Psoas muscle (tissue), 8 donors: ENCODE data around the gene ITPR2. TPM values are rescaled to one million over a fixed set of nuclear protein-coding genes. Genes with fewer than 3 reads are reported as not detected.

Experiments
- ATAC-seq, 4 donors: fragments of 200-7000 bp; cut with Tn5 transposase; one replicate each; pipeline ENCODE4 v1.9.1; 2020; ENCODE audit warnings: moderate library complexity in 3 of 4, mild to moderate bottlenecking in 2 of 4
- DNase-seq, 2 donors: peaks; one replicate each; pipeline ENCODE4 v3.0.0-alpha.2; 2020
- H3K27ac ChIP-seq: fragments of 200-600 bp; one replicate; pipeline ENCODE4 v1.8.0; 2022
- H3K27me3 ChIP-seq, 3 donors: fragments of 200-600 bp in 1 of 3; one replicate each; pipeline versions ENCODE4 v1.6.1 to v1.8.0; 2013 to 2022; ENCODE audit warnings: low read length in 2 of 3, mild to moderate bottlenecking in 2 of 3, moderate library complexity in 1 of 3; ENCODE audit not compliant: insufficient read depth in 3 of 3
- H3K36me3 ChIP-seq, 2 donors: fragments of 200-600 bp in 1 of 2; one replicate each; pipeline versions ENCODE4 v1.6.1 to v1.8.0; 2013 to 2022; ENCODE audit warnings: low read depth in 1 of 2, mild to moderate bottlenecking in 1 of 2, moderate library complexity in 1 of 2; ENCODE audit not compliant: insufficient read depth in 1 of 2
- H3K4me1 ChIP-seq: fragments of 200-600 bp; one replicate; pipeline ENCODE4 v1.8.0; 2022
- H3K4me3 ChIP-seq: fragments of 200-600 bp; one replicate; pipeline ENCODE4 v1.8.0; 2022; ENCODE audit warnings: mild to moderate bottlenecking
- H3K9me3 ChIP-seq: fragments of 200-600 bp; one replicate; pipeline ENCODE4 v1.8.0; 2022
- CTCF ChIP-seq: fragments of 200-600 bp; IDR thresholded peaks from one replicate; pipeline ENCODE4 v1.8.0; 2022; ENCODE audit warnings: antibody characterized with exemption
- WGBS, 3 donors: extraction: QIAGEN DNeasy Blood & Tissue Kit; methylation state at CpG; one replicate each; pipeline versions ENCODE4 v1.1.6 to v1.1.7; 2013; 5-methylcytosine and 5-hydroxymethylcytosine counted together
- intact Hi-C, 2 donors: fragments of 100-400 bp; cut with DNase I; formaldehyde crosslinking; loops; one replicate each; pipeline versions ENCODE4 v1.11.0 to v1.14.2; 2022
- polyA plus RNA-seq, 3 donors: library from polyadenylated mRNA; stranded (reverse); fragments of 200-250 nt; gene quantifications; one replicate each; pipeline ENCODE4 v1.2.3, GENCODE V29; 2013
- total RNA-seq, 4 donors: library from RNA; stranded (reverse); fragmentation: NEBNext Ultra II Directional in 2 of 4; extraction: Animal tissue kit (Norgen Biotek cat#: 25700) in 2 of 4; gene quantifications; one replicate each; pipeline versions ENCODE4 v1.2.1 to v1.2.4, GENCODE V29; 2021 to 2023
- donor health status: healthy with polysubstance abuse.
- donor health status: DM: no; HTN: no; CAD: no; lungs with moderate emphysema.
- donor health status: Bipolar disorder and iron deficiency.
- donor health status: healthy.
- donor health status: DM: yes; HTN: yes; CAD: no.
- donor health status: DM: no; HTN: no; CAD: no.
- donor health status: DM: no; HTN: no; CAD: no.
- donor health status: DM: yes; HTN: yes; CAD: no.

The ITPR2 gene
- total and polyA plus RNA-seq, 7 donors, result 0.86 to 10.3 (median 6.1) TPM

GRCh38 chr12:26534071-26534470, 298.9 kb downstream of the ITPR2 start:
- no peak for TF ChIP-seq CTCF
- DNase-seq, result no peak
- intact Hi-C loops, result no loop called here
- Histone ChIP-seq H3K9me3 (no peaks in the 10 kb centered on the region), H3K27me3 (no peaks in the 10 kb centered on the region), H3K4me3 (no peak overlapping the region), H3K36me3 (no peaks in the 10 kb centered on the region), H3K27ac (no peak overlapping the region), H3K4me1 (no peaks in the 10 kb centered on the region)
- 77 to 80% (median 78%) methylated on average over 3 of the region's 3 CpGs for WGBS, 3 donors
- no peak for ATAC-seq

GRCh38 chr12:26533211-26533610, 299.8 kb downstream of the ITPR2 start:
- Histone ChIP-seq H3K27ac (no peak overlapping the region), H3K27me3 (no peaks in the 10 kb centered on the region), H3K36me3 (no peaks in the 10 kb centered on the region), H3K4me1 (no peaks in the 10 kb centered on the region), H3K4me3 (no peak overlapping the region), H3K9me3 (no peaks in the 10 kb centered on the region)
- TF ChIP-seq CTCF, result no peak
- no peak for DNase-seq
- intact Hi-C loops, result no loop called here
- 95 to 98% (median 96%) methylated on average over 3 of the region's 3 CpGs for WGBS, 3 donors
- no peak for ATAC-seq

- TF ChIP-seq CTCF, result no peak
- Histone ChIP-seq H3K4me1 (no peaks in the 10 kb centered on the region), H3K27me3 (no peaks in the 10 kb centered on the region), H3K36me3 (no peaks in the 10 kb centered on the region), H3K4me3 (no peak overlapping the region), H3K27ac (no peak overlapping the region), H3K9me3 (peaks cover 9% of the 10 kb centered on the region)
- intact Hi-C loops, result no loop called here
- 66 to 83% (median 81%) methylated on average over 1 of the region's 1 CpG for WGBS, 3 donors
- ATAC-seq, result no peak
- DNase-seq, result no peak
Observed at GRCh38 chr12:26530461-26530860, 302.5 kb downstream of the ITPR2 start.

GRCh38 chr12:26528943-26529342, 304.1 kb downstream of the ITPR2 start:
- intact Hi-C loops, result loop anchor here in 1 of 2 donors (5.0 kb wide), 1 partner anchor 407 kb away; no protein-coding TSS in a partner anchor
- Histone ChIP-seq H3K4me1 (peaks cover 6% of the 10 kb centered on the region), H3K4me3 (no peak overlapping the region), H3K27ac (peak overlapping the region; percentile 38), H3K9me3 (peaks cover 11% of the 10 kb centered on the region), H3K36me3 (no peaks in the 10 kb centered on the region), H3K27me3 (no peaks in the 10 kb centered on the region)
- WGBS, 3 donors, result 25 to 40% (median 36%) methylated on average over 1 of the region's 1 CpG
- DNase-seq, result no peak
- TF ChIP-seq CTCF, result no peak
- peak; percentile 54 to 81 (median 69) for ATAC-seq

- peaks cover 7% of the 10 kb centered on the region for H3K4me1 ChIP-seq
- no peak overlapping the region for H3K27ac ChIP-seq
- H3K9me3 ChIP-seq, result peaks cover 11% of the 10 kb centered on the region
- ATAC-seq, result no peak
- WGBS, 3 donors, result 96 to 97% (median 96%) methylated on average over 4 of the region's 4 CpGs
- no peak overlapping the region for H3K4me3 ChIP-seq
- TF ChIP-seq CTCF, result no peak
- DNase-seq, result no peak
- H3K36me3 ChIP-seq, result no peaks in the 10 kb centered on the region
- intact Hi-C loops, result loop anchor here in 1 of 2 donors (5.0 kb wide), 1 partner anchor 405 kb away; no protein-coding TSS in a partner anchor
- H3K27me3 ChIP-seq, result no peaks in the 10 kb centered on the region
Observed at GRCh38 chr12:26527682-26528081, 305.3 kb downstream of the ITPR2 start.
